DND-41 (cell line): ENCODE measurements around the gene SNAPC4.

Experiments used
- ATAC-seq: fragments of 200-7000 bp; cut with Tn5 transposase; 3 replicates; pipeline ENCODE4 v1.9.1; 2021; ENCODE audit warnings: low read depth; ENCODE audit not compliant: insufficient read depth
- DNase-seq: peaks from one replicate; pipeline ENCODE4 v3.0.0-alpha.2; 2020
- H2AFZ ChIP-seq: 2 replicates; pipeline ENCODE4 v1.6.0; 2012; ENCODE audit warnings: low read depth, low read length
- H3K27ac ChIP-seq: 2 replicates; pipeline ENCODE4 v1.5.1; 2012; ENCODE audit warnings: low read length, inconsistent platforms
- H3K27me3 ChIP-seq: fragments of 200-600 bp; sonication (generic); 2 replicates; pipeline ENCODE4 v1.6.0; 2012; ENCODE audit warnings: low read length, mild to moderate bottlenecking, inconsistent platforms; ENCODE audit not compliant: insufficient read depth, poor library complexity
- H3K36me3 ChIP-seq: 2 replicates; pipeline ENCODE4 v1.5.1; 2012; ENCODE audit warnings: low read length, inconsistent platforms; ENCODE audit not compliant: insufficient read depth
- H3K4me1 ChIP-seq: 2 replicates; pipeline ENCODE4 v1.5.1; 2012; ENCODE audit warnings: mild to moderate bottlenecking, low read length; ENCODE audit not compliant: insufficient read depth
- H3K4me2 ChIP-seq: 2 replicates; pipeline ENCODE4 v1.6.0; 2012; ENCODE audit warnings: mild to moderate bottlenecking, moderate library complexity, low read length, inconsistent platforms; ENCODE audit not compliant: insufficient read depth
- H3K4me3 ChIP-seq, 2 experiments: fragments of 200-600 bp in 1 of 2; shearing (Covaris generic) in 1 of 2; 2 replicates each; pipeline ENCODE4 v1.5.1; 2012 to 2016; ENCODE audit warnings: inconsistent platforms in 2 of 2, low read length in 2 of 2, mild to moderate bottlenecking in 2 of 2, low read depth in 1 of 2, moderate library complexity in 1 of 2
- H3K79me2 ChIP-seq: 2 replicates; pipeline ENCODE4 v1.6.0; 2012; ENCODE audit warnings: low read length, inconsistent platforms; ENCODE audit not compliant: insufficient read depth
- H3K9ac ChIP-seq: 2 replicates; pipeline ENCODE4 v1.6.0; 2012; ENCODE audit warnings: low read depth, mild to moderate bottlenecking, inconsistent platforms, low read length, moderate library complexity
- H3K9me3 ChIP-seq: 2 replicates; pipeline ENCODE4 v1.5.1; 2012; ENCODE audit warnings: low read length, moderate library complexity, mild to moderate bottlenecking, inconsistent platforms; ENCODE audit not compliant: insufficient read depth, severe bottlenecking
- H4K20me1 ChIP-seq: 2 replicates; pipeline ENCODE4 v1.6.0; 2012; ENCODE audit warnings: low read length; ENCODE audit not compliant: insufficient read depth
- CTCF ChIP-seq: IDR thresholded peaks from 2 replicates; pipeline ENCODE4 v1.5.1; 2012; ENCODE audit warnings: borderline replicate concordance, low read length, moderate library complexity, mild to moderate bottlenecking; ENCODE audit not compliant: poor library complexity, severe bottlenecking; ENCODE audit errors: extremely low read depth
- EZH2 ChIP-seq: IDR thresholded peaks from 3 replicates; pipeline ENCODE4 v1.6.1; 2012; ENCODE audit warnings: borderline replicate concordance, low read depth, mild to moderate bottlenecking, moderate library complexity, low read length, inconsistent platforms; ENCODE audit not compliant: severe bottlenecking

Gene SNAPC4

GRCh38 chr9:136370037-136370436 is 29.9 kb downstream of the SNAPC4 start:
- H4K20me1 ChIP-seq = peaks cover 42% of the 10 kb centered on the region
- H3K79me2 ChIP-seq = peaks cover 11% of the 10 kb centered on the region
- H3K4me2 ChIP-seq = no peak overlapping the region
- no peak overlapping the region for H3K27ac ChIP-seq
- H3K4me1 ChIP-seq = peaks cover 2% of the 10 kb centered on the region; the same call in 1 of the 2 replicates
- DNase-seq (no peak), ATAC-seq (no peak)
- H3K9me3 ChIP-seq = no peaks in the 10 kb centered on the region
- peaks cover 18% of the 10 kb centered on the region for H3K36me3 ChIP-seq
- no peaks in the 10 kb centered on the region for H3K27me3 ChIP-seq
- H2AFZ ChIP-seq = no peak overlapping the region
- no peak overlapping the region for H3K9ac ChIP-seq
- no peak overlapping the region for H3K4me3 ChIP-seq
- TF ChIP-seq CTCF = no peak
- no peak for TF ChIP-seq EZH2

DNA sequence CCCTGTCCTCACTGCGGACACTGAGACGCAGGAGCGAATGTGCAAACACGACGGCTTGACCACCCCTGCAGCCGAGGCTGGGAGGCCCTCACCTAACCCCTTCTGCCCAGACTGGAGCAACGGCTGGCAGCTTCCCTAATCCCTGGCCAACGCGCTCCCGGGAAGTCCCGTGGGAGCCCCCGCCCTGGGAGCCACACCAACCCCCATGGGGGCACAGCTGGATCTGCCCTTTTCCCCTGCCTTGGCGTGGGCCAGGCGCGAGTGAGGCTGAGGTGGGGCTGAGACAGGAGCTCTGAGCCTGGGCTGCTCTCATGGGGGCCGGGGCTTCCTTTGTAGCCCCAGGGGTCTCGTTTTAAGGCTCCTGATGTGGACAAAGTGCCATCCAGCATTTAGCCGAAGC is 31.8 kb downstream of the SNAPC4 start:
- ATAC-seq (no peak), DNase-seq (no peak)
- Histone ChIP-seq H3K27ac (no peak overlapping the region), H3K4me3 (no peak overlapping the region), H4K20me1 (peaks cover 55% of the 10 kb centered on the region), H2AFZ (no peak overlapping the region), H3K36me3 (peaks cover 31% of the 10 kb centered on the region), H3K4me1 (peaks cover 16% of the 10 kb centered on the region), H3K9ac (no peak overlapping the region), H3K79me2 (peaks cover 25% of the 10 kb centered on the region), H3K9me3 (no peaks in the 10 kb centered on the region), H3K4me2 (no peak overlapping the region), H3K27me3 (no peaks in the 10 kb centered on the region)
- TF ChIP-seq CTCF (no peak), EZH2 (no peak)

DNA sequence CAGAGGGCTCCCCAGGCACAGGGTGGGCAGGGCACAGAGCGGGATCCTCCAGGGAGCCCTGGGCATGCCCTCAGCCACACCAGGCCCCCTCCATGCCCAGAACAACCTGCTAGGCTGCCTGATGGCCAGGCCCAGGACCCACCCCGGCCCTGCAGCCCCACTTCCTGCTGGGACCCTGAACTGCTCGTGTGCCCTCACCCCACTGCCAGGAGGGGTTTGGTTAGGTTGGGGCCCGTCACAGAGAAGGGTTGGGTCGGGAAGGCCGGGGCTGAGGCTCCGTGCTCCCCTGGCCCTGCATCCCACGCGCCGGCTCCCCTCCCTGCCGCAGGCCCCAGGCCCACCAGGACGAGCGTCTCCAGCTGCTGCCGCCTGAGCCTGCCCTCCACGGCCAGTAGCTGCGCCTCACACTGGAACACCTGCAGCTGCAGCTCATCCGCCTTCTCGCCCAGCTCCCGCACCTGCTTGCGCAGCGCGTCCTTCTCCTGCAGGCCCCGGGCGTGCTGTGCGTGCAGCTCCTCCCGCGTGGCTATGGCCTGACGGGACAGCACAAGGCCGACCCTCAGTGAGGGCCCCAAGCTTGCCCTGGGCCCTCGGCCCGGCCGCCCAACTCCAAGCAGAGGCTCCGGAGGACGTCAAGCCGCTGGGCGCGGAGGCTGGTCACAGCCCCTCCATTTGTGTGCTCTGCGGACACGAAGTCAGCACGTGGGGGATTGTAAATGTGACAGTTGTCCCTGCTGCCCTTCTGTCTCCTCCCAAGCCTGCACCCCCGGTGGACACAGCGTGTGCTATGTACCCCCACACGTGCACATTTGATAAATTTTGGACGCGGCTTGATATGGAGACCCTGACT is 32.4 kb downstream of the SNAPC4 start:
- H3K9ac ChIP-seq = no peak overlapping the region
- no peak overlapping the region for H3K27ac ChIP-seq
- TF ChIP-seq EZH2 = no peak
- TF ChIP-seq CTCF = no peak

More for the DNA sequence above, 32.4 kb downstream of the SNAPC4 start:
- peaks cover 21% of the 10 kb centered on the region for H3K4me1 ChIP-seq
- no peak overlapping the region for H3K4me2 ChIP-seq
- ATAC-seq = no peak
- H3K4me3 ChIP-seq = no peak overlapping the region
- DNase-seq = no peak
- H3K79me2 ChIP-seq = peaks cover 28% of the 10 kb centered on the region
- peaks cover 31% of the 10 kb centered on the region for H3K36me3 ChIP-seq
- H3K27me3 ChIP-seq = no peaks in the 10 kb centered on the region
- H3K9me3 ChIP-seq = no peaks in the 10 kb centered on the region
- peaks cover 60% of the 10 kb centered on the region for H4K20me1 ChIP-seq
- no peak overlapping the region for H2AFZ ChIP-seq
